HL-60/S4 treated with retinoic acid at 250 ng/mL for 4 days and 3 days (cell line): ENCODE results near the gene IGFBP5.

Source experiments
- in situ Hi-C: fragments of 300-500 bp; cut with MboI; formaldehyde crosslinking; loops from 2 replicates; pipeline ENCODE4 v1.7.0; 2022; ENCODE audit warnings: low sequenced_read_pairs

Gene IGFBP5

DNA sequence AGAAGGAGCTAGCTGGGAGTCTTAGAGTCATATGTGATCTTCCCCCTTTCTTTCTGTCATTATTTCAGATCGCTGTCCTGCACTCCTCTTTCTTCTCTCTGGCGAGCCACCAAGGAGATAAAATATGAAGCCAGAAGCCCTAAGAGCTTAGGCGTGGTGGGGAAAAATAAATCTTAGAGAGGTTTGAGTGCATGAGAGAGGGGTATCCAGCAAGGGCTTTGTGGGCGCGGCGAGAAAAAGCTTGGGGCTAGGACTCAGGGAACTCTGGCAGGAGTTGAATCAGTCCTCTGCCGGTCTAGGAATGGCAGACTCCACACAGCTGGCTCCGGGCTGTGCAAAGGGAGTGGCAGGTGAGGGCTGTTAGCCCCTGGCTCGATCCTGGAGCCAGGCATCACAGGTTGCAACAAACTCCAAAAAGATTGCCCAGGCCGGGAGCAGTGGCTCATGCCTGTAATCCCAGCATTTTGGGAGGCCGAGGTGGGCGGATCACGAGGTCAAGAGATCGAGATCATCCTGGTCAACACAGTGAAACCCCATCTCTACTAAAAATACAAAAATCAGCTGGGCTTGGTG is 20.1 kb upstream of the IGFBP5 start:
- in situ Hi-C loops = no loop called here

DNA sequence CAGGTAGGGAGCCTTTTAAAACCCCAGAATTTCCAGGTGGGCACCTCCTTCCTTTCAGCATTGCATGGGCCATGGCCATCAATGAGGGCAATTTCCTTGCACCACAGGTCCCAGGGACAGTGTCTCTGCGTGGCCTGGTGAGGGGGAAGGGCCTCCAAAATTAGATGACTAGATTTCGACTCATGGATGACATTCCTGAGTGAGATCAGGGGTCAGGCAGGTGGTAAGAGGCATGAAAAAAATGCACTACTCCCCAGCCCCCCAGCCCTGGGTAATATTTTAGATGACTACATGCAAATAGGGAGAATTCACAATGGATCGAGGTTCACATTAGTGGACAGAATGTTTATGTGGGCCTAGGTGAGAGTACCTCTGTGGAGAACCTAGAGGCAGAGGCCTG is 19.0 kb upstream of the IGFBP5 start:
- in situ Hi-C loops = no loop called here

GRCh38 chr2:216713691-216714336 is 18.5 kb upstream of the IGFBP5 start:
- in situ Hi-C loops = no loop called here

DNA sequence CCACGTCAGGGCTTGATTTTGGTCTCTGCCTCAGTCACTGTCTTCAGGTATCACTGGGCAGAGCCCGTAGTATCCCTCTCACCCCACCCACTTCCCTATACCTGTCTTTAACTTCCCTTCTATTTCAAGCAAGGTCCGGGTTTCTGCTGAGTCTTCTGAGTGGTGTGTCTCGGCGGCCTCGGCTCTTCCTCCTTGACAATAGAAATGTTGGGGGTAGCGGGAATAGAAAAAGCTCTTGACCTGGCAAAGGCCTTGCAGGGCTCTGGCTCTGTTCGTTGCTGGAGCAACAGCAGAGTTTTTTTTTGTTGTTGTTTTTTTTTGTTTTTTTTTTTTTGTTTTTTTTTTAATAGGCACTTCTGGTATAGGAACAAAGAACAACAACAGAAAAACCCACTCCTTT is 16.0 kb upstream of the IGFBP5 start:
- in situ Hi-C loops = no loop called here

GRCh38 chr2:216710551-216711301 is 15.4 kb upstream of the IGFBP5 start:
- in situ Hi-C loops = no loop called here

DNA sequence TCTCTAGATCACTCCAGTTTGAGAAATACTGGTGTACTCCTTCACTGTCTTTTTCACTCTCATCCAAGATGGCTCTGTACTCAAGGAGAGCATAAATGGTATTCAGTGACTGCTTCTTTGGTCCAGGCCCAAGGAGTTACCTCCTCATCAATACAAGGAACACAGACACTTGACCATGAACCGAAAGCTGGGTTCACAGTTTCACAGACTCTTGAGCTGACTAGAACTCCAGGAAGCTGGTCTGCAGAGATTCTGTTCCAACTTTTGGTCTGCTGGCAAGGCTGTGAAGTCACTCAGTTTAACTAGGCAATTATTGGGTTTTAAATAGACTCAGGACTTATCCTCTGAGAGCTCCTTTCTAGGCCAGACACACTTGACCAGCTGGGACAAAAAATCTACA is 7.4 kb upstream of the IGFBP5 start:
- in situ Hi-C loops = no loop called here

DNA sequence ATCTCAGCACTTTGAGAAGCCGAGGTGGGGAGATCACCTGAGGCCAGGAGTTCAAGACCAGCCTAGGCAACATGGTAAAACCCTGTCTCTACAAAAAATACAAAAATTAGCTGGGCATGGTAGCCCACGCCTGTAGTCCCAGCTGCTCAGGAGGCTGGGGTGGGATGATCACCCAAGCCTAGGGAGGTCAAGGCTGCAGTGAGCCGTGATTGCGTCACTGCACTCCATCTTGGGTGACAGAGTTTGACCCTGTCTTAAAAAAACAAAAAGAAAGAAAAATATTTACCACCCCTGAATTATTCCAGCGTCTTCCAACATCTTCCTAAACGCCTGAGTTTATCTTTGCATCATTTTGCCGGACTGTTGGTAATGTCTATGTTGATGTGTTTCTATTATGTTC is 6.2 kb upstream of the IGFBP5 start:
- in situ Hi-C loops = no loop called here

- in situ Hi-C loops = no loop called here
These were observed 5.4 kb upstream of the IGFBP5 start for GRCh38 chr2:216700781-216701180.

- in situ Hi-C loops = no loop called here
These were observed 4.8 kb upstream of the IGFBP5 start for GRCh38 chr2:216700088-216700567.

- in situ Hi-C loops = loop anchor here (10.0 to 25.0 kb wide), 2 partner anchors 816 to 1013 kb away; no protein-coding TSS in a partner anchor
These were observed 3.5 kb upstream of the IGFBP5 start for GRCh38 chr2:216698895-216699294.

DNA sequence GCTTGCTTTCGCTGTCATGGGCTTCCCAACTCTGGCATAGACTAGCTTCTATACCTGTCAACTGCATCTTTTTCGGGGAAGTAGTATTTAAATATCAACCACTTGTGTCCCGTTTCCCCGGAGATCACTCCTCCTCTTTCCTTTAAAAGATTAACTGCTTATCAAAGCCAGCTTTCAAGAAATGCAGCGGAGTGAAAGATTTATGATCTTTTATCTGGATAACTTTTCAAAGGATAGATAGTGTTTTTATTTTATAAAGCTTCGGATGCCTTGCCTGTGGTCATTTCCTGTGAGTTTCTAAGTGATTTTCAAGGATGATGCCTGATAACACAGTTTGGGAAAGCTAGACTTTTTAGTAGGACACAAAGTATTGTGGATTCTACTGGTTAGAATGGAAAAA is 2.9 kb upstream of the IGFBP5 start:
- in situ Hi-C loops = loop anchor here (10.0 to 25.0 kb wide), 2 partner anchors 817 to 1014 kb away; no protein-coding TSS in a partner anchor

DNA sequence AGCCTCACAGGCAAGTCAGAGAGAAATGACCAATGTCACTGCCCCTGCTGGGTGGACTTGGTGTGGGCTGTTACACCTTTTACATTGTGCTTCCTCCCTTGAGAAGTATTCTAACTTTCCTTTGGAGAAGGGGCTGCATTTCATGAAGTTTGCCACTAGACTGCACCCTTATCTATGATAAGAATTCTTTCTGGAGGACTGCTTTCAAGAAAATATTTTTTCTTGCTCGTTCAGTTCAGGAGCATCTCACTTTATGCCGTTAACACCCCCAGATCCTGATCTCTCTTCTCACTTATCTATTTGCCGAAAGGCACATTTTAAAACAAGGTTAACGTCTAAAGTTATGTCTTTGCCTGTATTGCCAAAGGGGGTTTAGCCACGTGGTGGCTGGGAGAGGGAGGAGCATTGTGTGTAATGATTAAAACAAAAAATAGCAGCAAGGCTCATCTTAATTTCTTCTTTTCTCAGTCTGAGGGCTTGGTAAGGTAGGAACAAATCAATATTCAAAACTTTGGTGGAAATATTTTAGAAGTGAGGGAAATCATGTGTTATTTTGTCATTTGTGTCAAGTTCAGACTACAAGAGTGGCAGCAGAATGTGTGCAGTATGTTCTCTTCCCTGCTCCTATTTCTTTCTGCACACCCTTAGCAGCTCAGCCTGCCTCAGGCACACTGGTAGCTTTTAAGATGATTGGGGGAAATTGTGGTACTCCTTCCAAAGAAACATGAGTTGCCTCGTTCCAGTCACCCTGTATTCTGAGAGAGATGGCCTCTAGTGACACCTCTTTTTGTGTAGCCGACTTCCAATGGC is 1.6 kb upstream of the IGFBP5 start:
- in situ Hi-C loops = loop anchor here (10.0 to 25.0 kb wide), 2 partner anchors 818 to 1015 kb away; no protein-coding TSS in a partner anchor

- in situ Hi-C loops = loop anchor here (10.0 to 25.0 kb wide), 2 partner anchors 818 to 1016 kb away; no protein-coding TSS in a partner anchor
These were observed 972 bp upstream of the IGFBP5 start for GRCh38 chr2:216696321-216696720.

- in situ Hi-C loops = loop anchor here (10.0 to 25.0 kb wide), 2 partner anchors 820 to 1017 kb away; no protein-coding TSS in a partner anchor
These were observed 527 bp downstream of the IGFBP5 start for GRCh38 chr2:216694826-216695217.

- in situ Hi-C loops = loop anchor here (10.0 to 25.0 kb wide), 2 partner anchors 821 to 1018 kb away; no protein-coding TSS in a partner anchor
These were observed 1.1 kb downstream of the IGFBP5 start for GRCh38 chr2:216694082-216694825.

DNA sequence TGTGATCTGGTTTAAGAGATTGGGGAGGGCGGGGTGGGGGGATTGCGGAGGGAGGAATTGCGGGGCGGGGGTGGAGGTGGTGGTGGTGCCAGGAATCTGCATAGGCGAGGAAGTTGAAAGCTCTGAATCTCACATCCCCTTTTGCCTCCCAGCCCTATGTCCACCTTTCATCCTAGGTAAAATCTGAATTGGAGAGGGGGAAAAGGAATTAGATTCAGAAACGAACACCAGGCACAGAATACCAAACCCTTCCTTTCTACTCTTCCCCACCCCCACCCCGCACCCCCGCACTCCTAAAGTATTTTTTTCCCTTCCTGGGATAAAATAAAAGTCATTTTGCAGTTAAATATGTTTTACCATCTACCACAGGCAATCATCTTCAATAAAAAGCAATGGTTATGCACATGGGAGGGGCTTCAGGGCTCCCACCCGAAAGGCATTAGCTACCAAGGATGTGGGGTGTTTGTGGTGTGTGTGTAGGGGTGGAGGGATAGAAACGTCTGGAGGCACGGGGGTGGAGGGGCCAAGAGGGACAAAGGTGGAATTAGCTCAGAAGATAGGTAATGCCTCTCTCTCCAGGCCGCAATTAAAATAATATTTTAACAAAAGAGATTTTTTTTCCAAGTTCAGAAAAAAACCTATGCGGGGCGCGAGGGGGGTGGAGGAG is 1.8 kb downstream of the IGFBP5 start:
- in situ Hi-C loops = loop anchor here (10.0 to 25.0 kb wide), 2 partner anchors 821 to 1019 kb away; no protein-coding TSS in a partner anchor

DNA sequence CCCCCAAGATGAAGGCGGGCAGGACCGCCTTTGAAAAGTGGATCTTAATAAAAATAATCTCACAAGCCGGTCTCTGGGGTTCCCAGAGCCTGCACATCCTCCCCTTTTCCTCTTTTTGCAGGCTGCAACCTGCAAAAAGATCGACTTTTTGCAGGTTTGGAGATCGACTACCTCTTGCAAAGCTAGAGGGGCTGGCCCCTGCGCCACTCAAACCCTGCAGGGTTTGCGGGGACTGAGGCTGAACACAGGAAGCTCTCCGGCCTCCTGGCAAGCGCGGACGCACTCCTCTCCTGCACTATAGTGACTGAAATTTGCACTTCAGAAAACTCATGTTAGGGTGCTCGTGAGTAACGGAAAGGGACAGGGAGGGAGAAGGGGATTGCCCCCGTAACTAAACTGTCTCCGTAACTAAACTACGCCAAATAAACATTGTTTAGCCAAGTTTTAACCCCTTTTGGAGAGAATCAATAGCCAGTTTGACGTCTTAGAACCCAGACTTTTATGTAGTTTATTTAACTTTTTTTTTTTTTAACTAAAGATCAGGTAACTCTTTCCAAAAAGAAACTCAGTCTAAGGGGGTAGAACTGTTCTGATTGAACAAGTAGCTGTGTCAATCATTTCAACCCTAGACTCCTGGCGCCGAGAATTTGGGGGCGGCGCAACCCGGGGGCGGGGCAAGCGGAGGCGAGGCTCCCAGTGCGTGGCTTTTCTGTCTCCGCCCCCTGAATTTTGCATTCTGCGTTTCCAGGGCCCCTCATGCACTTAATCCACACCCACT is 2.5 kb downstream of the IGFBP5 start:
- in situ Hi-C loops = loop anchor here (10.0 to 25.0 kb wide), 2 partner anchors 822 to 1019 kb away; no protein-coding TSS in a partner anchor
